HUES64 (cell line): Measurements from ENCODE around the gene NALCN.

Experiments
- H3K27ac ChIP-seq: 2 replicates; pipeline ENCODE4 v1.7.0; 2013; ENCODE audit warnings: low read depth, low read length, inconsistent platforms
- H3K27me3 ChIP-seq: 2 replicates; pipeline ENCODE4 v1.6.1; 2013; ENCODE audit warnings: mild to moderate bottlenecking, low read length; ENCODE audit not compliant: insufficient read depth
- H3K36me3 ChIP-seq: 2 replicates; pipeline ENCODE4 v1.6.1; 2013; ENCODE audit warnings: mild to moderate bottlenecking, low read length; ENCODE audit not compliant: insufficient read depth
- H3K4me1 ChIP-seq: 2 replicates; pipeline ENCODE4 v1.6.1; 2013; ENCODE audit warnings: mild to moderate bottlenecking, low read length, moderate library complexity; ENCODE audit not compliant: insufficient read depth
- H3K4me3 ChIP-seq: 2 replicates; pipeline ENCODE4 v1.5.1; 2013; ENCODE audit warnings: mild to moderate bottlenecking, low read length, moderate library complexity
- H3K9ac ChIP-seq: 2 replicates; pipeline ENCODE4 v1.6.1; 2013; ENCODE audit warnings: mild to moderate bottlenecking, low read depth, low read length
- H3K9me3 ChIP-seq: 2 replicates; pipeline ENCODE4 v1.6.1; 2013; ENCODE audit warnings: low read depth, low read length; ENCODE audit not compliant: insufficient read depth
- WGBS: fragments of 150-250, 120-280 bp; methylation state at CpG from one replicate; pipeline ENCODE4 v1.1.7; 2013; ENCODE audit warnings: missing lambda C conversion rate; 5-methylcytosine and 5-hydroxymethylcytosine counted together

Gene NALCN

GRCh38 chr13:101204270-101205020 lies 211.9 kb downstream of the NALCN start:
- Histone ChIP-seq H3K36me3 (no peaks in the 10 kb centered on the region), H3K27me3 (no peaks in the 10 kb centered on the region), H3K9ac (no peak overlapping the region), H3K4me1 (no peaks in the 10 kb centered on the region), H3K4me3 (no peak overlapping the region), H3K9me3 (no peaks in the 10 kb centered on the region), H3K27ac (no peak overlapping the region)
- WGBS = 88% methylated on average over 1 of the region's 1 CpG

GRCh38 chr13:101202590-101202989 lies 213.7 kb downstream of the NALCN start:
- Histone ChIP-seq H3K27ac (no peak overlapping the region), H3K9ac (no peak overlapping the region), H3K36me3 (no peaks in the 10 kb centered on the region), H3K4me1 (no peaks in the 10 kb centered on the region), H3K9me3 (no peaks in the 10 kb centered on the region), H3K4me3 (no peak overlapping the region), H3K27me3 (no peaks in the 10 kb centered on the region)
- 65% methylated on average over 6 of the region's 6 CpGs for WGBS

GRCh38 chr13:101190976-101191375 lies 225.3 kb downstream of the NALCN start:
- H3K36me3 ChIP-seq = no peaks in the 10 kb centered on the region
- no peaks in the 10 kb centered on the region for H3K9me3 ChIP-seq
- whole genome bisulfite sequencing = 90% methylated on average over 2 of the region's 3 CpGs
- no peak overlapping the region for H3K9ac ChIP-seq
- no peaks in the 10 kb centered on the region for H3K4me1 ChIP-seq
- H3K27me3 ChIP-seq = no peaks in the 10 kb centered on the region
- H3K4me3 ChIP-seq = no peak overlapping the region
- H3K27ac ChIP-seq = no peak overlapping the region

DNA sequence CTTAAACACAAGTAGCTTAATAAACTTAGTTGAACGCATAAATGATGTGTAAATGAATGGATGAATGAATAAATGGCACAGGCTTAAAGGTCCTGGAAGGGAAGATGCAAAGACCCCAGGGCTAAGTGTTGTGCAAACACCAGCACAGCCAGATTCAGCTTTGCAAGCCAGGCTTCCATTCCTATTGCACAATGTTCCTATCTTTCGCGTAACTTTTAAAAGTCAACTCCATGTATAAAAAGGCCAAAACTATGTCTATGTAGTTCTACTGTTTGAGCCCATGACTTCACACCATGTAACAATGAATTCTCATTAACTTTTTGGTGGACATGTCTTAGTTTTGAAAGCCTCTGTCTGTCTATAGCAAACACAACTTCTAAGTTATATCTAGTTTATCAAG lies 226.0 kb downstream of the NALCN start:
- H3K36me3 ChIP-seq = no peaks in the 10 kb centered on the region
- no peak overlapping the region for H3K9ac ChIP-seq
- H3K4me3 ChIP-seq = no peak overlapping the region
- H3K27ac ChIP-seq = no peak overlapping the region
- no peaks in the 10 kb centered on the region for H3K27me3 ChIP-seq
- WGBS = 91% methylated on average over 3 of the region's 3 CpGs
- H3K4me1 ChIP-seq = no peaks in the 10 kb centered on the region
- H3K9me3 ChIP-seq = no peaks in the 10 kb centered on the region

DNA sequence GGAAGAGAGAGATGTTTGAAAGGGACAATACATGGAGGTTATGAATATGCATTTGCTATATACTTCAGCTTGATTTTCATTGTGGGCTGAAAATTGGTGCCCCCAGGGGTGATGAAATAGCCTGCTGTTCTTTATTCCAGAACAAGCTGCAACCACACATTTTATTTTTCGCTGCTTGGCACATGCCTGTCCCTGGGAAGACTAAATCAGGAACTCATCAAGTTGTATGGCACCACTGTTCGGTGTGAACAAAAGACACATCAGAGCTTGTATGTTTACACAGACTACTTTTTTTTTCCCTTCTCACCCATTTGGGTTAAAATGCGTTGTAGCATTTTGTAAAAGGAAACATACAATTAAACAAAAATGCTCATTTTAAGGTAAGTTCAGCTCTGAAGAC lies 230.7 kb downstream of the NALCN start:
- H3K9ac ChIP-seq = no peak overlapping the region
- 94% methylated on average over 3 of the region's 3 CpGs for WGBS
- no peaks in the 10 kb centered on the region for H3K27me3 ChIP-seq
- H3K36me3 ChIP-seq = no peaks in the 10 kb centered on the region
- no peaks in the 10 kb centered on the region for H3K4me1 ChIP-seq
- H3K4me3 ChIP-seq = no peak overlapping the region
- no peak overlapping the region for H3K27ac ChIP-seq
- no peaks in the 10 kb centered on the region for H3K9me3 ChIP-seq

DNA sequence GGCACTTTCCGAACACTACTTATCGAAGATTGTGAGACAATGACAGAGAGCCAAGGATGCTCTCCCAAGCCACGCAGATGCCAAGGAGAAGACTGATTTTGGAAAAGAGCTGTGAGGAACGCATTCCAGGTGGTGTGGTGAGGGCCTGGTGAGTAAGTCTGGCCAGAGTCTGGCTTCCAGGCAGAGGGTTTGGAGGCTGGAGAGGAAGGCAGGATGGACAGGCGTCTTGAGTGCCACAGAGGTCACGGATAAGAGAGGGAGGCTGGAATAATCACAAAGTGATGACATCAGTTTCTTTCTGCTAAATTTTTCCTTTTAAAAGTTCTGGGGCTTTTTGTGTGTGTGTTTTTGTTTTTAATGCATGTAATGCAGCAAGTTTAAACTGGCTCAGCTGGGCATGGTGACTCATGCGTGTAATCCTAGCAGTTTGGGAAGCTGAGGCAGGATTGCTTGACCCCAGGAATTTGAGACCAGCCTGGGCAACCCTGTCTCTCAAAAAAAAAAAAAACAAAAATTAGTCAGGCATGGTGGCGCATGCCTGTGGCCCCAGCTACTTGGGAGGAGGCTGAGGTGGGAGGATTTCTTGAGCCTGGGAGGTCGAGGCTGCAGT lies 235.1 kb downstream of the NALCN start:
- H3K4me1 ChIP-seq = no peaks in the 10 kb centered on the region
- H3K4me3 ChIP-seq = no peak overlapping the region
- H3K27ac ChIP-seq = no peak overlapping the region
- 72% methylated on average over 9 of the region's 9 CpGs for WGBS
- H3K36me3 ChIP-seq = no peaks in the 10 kb centered on the region
- H3K9me3 ChIP-seq = no peaks in the 10 kb centered on the region
- no peaks in the 10 kb centered on the region for H3K27me3 ChIP-seq
- H3K9ac ChIP-seq = no peak overlapping the region

GRCh38 chr13:101179021-101179420 lies 237.3 kb downstream of the NALCN start:
- no peak overlapping the region for H3K9ac ChIP-seq
- H3K9me3 ChIP-seq = no peaks in the 10 kb centered on the region
- no peak overlapping the region for H3K4me3 ChIP-seq
- H3K4me1 ChIP-seq = no peaks in the 10 kb centered on the region
- no peaks in the 10 kb centered on the region for H3K27me3 ChIP-seq
- WGBS = 87% methylated on average over 3 of the region's 4 CpGs
- no peaks in the 10 kb centered on the region for H3K36me3 ChIP-seq
- H3K27ac ChIP-seq = no peak overlapping the region

GRCh38 chr13:101178406-101178805 lies 237.9 kb downstream of the NALCN start:
- WGBS = 79% methylated on average over 3 of the region's 4 CpGs
- no peaks in the 10 kb centered on the region for H3K36me3 ChIP-seq
- H3K27me3 ChIP-seq = no peaks in the 10 kb centered on the region
- H3K9me3 ChIP-seq = no peaks in the 10 kb centered on the region
- H3K4me1 ChIP-seq = no peaks in the 10 kb centered on the region
- H3K9ac ChIP-seq = no peak overlapping the region
- no peak overlapping the region for H3K4me3 ChIP-seq
- H3K27ac ChIP-seq = no peak overlapping the region

GRCh38 chr13:101170306-101170705 lies 246.0 kb downstream of the NALCN start:
- no peak overlapping the region for H3K9ac ChIP-seq
- H3K27me3 ChIP-seq = no peaks in the 10 kb centered on the region
- no peak overlapping the region for H3K4me3 ChIP-seq
- WGBS = 69% methylated on average over 2 of the region's 2 CpGs
- H3K27ac ChIP-seq = no peak overlapping the region
- no peaks in the 10 kb centered on the region for H3K36me3 ChIP-seq
- H3K4me1 ChIP-seq = no peaks in the 10 kb centered on the region
- H3K9me3 ChIP-seq = no peaks in the 10 kb centered on the region

- H3K27me3 ChIP-seq = no peaks in the 10 kb centered on the region
- peaks cover 3% of the 10 kb centered on the region; the same call in 1 of the 2 replicates for H3K4me1 ChIP-seq
- no peaks in the 10 kb centered on the region for H3K9me3 ChIP-seq
- WGBS = 20% methylated on average over 1 of the region's 1 CpG
- H3K36me3 ChIP-seq = no peaks in the 10 kb centered on the region
- H3K4me3 ChIP-seq = no peak overlapping the region
- no peak overlapping the region for H3K27ac ChIP-seq
- H3K9ac ChIP-seq = no peak overlapping the region
These were observed 259.0 kb downstream of the NALCN start for GRCh38 chr13:101157261-101157660.

- H3K27me3 ChIP-seq = no peaks in the 10 kb centered on the region
- no peaks in the 10 kb centered on the region for H3K36me3 ChIP-seq
- H3K4me1 ChIP-seq = peaks cover 3% of the 10 kb centered on the region; the same call in 1 of the 2 replicates
- H3K9me3 ChIP-seq = no peaks in the 10 kb centered on the region
- H3K4me3 ChIP-seq = no peak overlapping the region
- no peak overlapping the region for H3K9ac ChIP-seq
- WGBS = 100% methylated on average over 1 of the region's 2 CpGs
- no peak overlapping the region for H3K27ac ChIP-seq
These were observed 260.4 kb downstream of the NALCN start for GRCh38 chr13:101155920-101156319.
